Measurements from ENCODE around the gene TTC12.

The TTC12 gene, protein sequence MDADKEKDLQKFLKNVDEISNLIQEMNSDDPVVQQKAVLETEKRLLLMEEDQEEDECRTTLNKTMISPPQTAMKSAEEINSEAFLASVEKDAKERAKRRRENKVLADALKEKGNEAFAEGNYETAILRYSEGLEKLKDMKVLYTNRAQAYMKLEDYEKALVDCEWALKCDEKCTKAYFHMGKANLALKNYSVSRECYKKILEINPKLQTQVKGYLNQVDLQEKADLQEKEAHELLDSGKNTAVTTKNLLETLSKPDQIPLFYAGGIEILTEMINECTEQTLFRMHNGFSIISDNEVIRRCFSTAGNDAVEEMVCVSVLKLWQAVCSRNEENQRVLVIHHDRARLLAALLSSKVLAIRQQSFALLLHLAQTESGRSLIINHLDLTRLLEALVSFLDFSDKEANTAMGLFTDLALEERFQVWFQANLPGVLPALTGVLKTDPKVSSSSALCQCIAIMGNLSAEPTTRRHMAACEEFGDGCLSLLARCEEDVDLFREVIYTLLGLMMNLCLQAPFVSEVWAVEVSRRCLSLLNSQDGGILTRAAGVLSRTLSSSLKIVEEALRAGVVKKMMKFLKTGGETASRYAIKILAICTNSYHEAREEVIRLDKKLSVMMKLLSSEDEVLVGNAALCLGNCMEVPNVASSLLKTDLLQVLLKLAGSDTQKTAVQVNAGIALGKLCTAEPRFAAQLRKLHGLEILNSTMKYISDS

DNA sequence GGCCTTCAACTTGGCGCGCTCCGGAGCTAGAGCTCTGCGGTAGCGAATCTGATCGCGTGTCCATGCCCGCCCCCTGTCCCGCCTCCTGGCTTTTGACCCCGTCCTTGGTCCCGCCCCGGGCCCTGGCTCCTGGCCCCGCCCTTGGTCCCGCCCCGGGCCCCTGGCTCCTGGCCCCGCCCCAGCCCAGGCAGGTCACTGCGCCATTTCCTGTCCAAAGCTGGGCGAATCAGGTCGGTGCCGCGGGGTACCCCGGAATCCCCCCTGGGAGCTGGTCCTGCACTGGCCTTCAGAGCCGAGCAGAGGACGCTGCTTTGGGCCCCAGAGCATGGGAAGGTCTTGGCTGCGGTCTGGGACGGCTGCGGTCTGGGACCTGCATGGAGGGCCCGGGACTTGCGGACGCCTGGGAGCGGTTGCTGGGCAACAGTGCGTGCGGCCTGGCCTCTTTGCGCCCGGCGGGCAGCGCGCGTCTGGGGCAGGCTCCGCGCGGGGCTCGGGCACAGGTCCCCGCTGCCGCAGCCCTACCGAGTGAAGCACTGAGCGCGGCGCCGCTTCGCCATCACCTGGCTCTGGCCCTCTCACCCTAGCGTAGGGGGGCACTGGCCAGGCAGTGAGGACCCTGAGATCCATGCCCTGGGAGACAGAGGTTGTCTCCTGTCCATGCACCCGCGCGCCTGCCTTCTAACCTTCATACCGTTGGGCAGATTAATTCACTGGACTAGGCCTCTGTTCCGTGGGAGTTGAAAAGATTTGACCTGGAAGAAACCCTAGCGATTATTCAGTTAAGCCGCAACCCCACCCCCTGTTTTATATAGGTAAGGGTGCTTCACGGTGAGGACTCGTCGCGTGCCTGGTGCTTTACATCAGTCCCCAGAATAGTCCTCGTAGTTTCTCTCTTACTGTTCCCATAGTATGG, at the start of gene TTC12:
Gene TTC12, plus strand, starts transcription at position 195 of the 913 bp plus-strand sequence. CDS start 1,675 bp downstream, outside the sequence.
- peak; percentile 84 for FAIRE-seq
- peak; percentile 73 for DNase-seq (ENCODE audit: insufficient read length, low spot score)

DNA sequence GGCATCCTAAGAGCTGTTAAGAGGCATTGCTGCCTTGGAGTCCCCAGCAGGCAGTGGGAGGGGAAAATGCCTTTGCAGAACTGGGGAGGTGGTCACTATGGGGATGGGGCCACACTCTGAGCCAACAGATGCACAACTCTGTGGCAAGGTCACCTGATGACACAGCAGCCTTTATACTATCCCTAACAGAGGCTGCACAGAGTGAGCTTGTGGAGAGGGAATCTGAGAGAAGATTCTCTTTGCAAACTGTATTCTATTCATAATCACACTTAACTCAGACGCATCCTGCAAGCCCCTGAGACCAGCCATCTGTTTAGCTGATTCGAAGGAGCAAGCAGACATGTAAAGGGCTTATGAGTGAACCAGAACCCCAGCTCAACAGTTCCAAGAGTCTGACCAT, 49.0 kb upstream of the TTC12 start:
- FAIRE-seq = no peak

DNA sequence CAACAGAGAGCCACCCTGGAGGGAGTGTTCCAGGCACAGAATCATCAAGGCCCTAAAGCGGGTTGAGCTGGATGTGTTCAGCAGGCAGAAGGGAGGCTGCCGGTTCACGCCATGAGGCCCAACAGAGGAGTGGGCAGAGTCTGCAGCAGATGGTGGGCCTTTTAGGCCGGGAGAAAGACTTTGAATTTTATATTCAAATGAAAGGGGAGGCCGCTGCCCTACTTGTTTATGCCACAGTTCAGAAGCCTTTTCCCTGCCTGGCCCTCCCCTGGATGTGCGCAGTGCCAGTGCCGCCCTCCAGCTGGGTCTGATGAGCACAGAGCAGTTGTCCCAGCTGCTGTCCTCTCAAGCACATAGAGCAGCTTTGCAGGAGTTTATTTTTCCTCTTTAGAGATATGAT, 46.9 kb upstream of the TTC12 start:
- FAIRE-seq (no peak), DNase-seq (ENCODE audit: insufficient read length, low spot score) (no peak)

More for the DNA sequence above, 49.0 kb upstream of the TTC12 start:
- DNase-seq (ENCODE audit: insufficient read length, low spot score) = no peak

DNA sequence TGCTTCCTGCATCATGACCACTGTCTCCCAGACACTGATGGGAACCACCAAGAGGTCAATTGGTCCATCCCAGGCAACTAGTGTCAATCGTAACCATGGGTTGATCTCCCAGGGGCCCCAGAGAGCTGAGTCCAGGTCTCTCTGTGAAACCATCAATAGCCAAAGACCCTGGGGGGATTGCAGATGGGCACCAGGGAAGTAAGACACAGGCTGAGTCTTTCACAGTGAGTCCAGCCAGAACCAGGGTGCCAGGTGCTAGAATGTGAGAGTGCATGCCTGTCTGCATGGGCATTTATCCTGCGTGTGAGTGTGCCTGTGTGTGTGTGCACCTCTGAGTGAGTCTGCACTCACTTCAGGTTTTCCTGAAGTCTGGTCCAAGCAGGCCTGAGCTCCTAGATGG, 45.3 kb upstream of the TTC12 start:
- FAIRE-seq (no peak), DNase-seq (ENCODE audit: insufficient read length, low spot score) (no peak)

DNA sequence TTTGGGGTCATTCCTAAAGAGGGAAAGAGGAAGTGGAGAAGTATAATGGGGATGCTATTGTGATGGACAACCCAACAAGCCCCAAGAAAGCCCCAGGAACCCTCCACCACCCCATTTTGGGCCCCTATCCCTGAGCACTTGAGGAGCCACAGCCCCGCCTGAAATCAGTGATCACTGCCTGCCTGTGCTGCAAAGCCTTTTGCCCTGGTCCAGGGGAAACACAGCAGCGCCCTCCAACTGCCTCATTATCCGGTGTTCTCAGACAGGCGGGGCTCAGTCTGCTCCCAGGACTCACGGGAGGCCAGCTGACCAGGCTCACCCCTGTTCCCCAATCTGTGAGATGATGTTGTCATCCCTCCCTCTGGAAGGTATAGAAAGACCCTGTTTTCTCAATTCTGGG, 44.7 kb upstream of the TTC12 start:
- FAIRE-seq = no peak

DNA sequence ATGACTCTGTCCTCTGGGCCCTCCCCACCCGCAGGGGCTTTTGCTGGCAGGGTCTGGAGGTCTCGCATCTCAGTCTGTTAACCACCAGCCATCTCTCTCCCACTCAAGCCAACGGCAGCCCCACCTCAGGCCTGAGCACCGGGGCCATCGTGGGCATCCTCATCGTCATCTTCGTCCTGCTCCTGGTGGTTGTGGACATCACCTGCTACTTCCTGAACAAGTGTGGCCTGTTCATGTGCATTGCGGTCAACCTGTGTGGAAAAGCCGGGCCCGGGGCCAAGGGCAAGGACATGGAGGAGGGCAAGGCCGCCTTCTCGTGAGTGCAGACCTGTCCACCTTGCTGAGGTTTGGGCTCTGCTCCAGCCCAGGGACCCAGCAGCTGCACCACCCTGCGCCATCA, 44.3 kb upstream of the TTC12 start:
- no peak for FAIRE-seq
- DNase-seq (ENCODE audit: insufficient read length, low spot score) = no peak

More for the DNA sequence above, 44.7 kb upstream of the TTC12 start:
- DNase-seq (ENCODE audit: insufficient read length, low spot score) = no peak

DNA sequence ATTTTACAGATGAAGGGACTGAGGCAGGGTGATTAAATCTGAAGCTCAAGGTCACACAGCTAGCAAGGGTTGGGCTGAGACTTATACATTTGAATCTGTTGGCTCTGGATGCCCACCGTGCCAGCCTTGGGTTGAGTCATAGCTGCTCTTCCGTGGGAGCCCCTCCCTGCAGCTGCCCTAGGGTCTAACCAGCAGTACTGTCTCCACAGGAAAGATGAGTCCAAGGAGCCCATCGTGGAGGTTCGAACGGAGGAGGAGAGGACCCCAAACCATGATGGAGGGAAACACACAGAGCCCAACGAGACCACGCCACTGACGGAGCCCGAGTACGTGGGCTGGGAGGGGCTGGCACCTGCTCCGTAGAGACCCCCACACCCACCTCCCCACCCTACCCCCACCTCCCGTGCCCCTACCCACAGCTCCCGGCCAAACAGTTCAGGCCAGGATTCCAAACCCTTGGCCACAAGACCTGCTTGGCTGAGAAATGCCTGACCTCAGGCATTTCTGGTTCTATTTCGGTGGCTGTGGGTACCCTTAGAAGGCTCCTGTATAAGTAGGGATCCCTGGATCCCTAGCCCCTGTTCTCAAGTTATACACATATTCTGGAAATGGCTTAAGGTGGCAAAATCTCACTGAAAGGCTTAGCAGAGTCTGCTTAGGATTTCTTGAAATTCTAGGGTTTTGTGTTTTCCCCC, 42.7 kb upstream of the TTC12 start:
- no peak for FAIRE-seq

DNA sequence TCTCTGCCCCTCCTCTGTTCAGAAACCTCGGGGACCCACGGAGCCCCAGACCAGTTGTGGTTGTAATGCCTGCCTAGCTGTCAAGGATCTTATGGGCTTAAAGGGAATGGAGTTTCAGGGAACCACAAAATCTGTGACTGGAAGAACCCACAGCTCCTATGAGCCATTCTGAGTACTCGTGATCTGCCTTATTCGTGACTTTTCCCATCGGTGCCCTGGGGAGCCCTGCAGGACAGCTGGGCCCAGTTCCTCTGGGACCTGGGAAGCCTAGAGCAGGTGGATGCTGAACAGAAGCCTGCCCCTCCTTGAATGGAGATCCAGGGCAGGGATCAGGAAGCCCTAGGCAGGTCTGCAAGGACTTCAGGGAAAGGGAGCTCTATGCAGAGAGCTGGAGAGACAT, 42.1 kb upstream of the TTC12 start:
- DNase-seq (ENCODE audit: insufficient read length, low spot score) (no peak), FAIRE-seq (no peak)

More for the DNA sequence above, 42.7 kb upstream of the TTC12 start:
- DNase-seq (ENCODE audit: insufficient read length, low spot score) = no peak

DNA sequence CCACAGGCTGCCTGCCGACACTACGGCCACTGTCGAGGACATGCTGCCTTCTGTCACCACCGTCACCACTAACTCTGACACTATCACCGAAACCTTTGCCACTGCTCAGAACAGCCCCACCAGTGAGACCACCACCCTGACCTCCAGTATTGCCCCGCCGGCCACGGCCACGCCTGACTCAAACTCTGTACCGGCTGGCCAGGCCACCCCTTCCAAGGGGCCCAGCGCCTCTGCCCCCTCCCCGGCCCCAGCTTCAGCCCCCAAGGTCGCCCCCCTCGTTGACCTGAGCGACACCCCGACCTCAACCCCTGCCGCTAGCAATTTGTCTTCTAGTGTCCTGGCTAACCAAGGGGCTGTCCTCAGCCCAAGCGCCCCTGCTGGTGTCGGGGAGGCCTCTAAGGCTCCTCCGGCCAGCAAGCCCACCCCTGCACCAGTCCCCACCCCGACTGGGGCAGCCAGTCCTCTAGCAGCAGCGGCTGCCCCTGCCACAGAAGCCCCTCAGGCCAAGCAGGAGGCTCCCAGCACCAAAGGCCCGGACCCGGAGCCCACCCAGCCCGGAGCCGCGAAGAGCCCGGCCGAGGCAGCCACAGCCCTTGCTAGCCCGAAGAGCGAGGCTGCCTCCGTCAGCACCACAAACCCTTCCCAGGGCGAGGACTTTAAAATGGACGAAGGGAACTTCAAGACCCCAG, 41.3 kb upstream of the TTC12 start:
- DNase-seq (ENCODE audit: insufficient read length, low spot score) (no peak), FAIRE-seq (no peak)

DNA sequence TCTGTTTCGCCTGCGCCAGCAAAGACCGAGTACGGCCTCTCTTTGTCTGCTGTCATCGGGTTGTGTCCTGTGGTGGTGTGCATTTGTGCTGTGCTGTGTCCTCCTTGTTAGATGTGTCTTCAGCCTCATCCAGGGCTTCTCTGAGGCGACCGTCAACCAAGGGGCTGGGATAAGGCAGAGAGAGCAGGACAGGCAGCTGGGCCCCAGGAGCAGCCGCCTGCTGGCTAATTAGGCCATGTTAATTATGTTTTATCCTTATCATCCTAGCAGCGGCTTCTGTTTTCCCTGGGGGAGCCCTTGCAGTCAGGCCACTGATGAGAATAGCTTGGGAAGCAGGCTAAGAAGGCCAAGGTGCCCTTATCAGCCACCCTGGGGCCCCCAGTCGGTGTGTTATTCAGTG, 40.7 kb upstream of the TTC12 start:
- FAIRE-seq (no peak), DNase-seq (ENCODE audit: insufficient read length, low spot score) (no peak)

DNA sequence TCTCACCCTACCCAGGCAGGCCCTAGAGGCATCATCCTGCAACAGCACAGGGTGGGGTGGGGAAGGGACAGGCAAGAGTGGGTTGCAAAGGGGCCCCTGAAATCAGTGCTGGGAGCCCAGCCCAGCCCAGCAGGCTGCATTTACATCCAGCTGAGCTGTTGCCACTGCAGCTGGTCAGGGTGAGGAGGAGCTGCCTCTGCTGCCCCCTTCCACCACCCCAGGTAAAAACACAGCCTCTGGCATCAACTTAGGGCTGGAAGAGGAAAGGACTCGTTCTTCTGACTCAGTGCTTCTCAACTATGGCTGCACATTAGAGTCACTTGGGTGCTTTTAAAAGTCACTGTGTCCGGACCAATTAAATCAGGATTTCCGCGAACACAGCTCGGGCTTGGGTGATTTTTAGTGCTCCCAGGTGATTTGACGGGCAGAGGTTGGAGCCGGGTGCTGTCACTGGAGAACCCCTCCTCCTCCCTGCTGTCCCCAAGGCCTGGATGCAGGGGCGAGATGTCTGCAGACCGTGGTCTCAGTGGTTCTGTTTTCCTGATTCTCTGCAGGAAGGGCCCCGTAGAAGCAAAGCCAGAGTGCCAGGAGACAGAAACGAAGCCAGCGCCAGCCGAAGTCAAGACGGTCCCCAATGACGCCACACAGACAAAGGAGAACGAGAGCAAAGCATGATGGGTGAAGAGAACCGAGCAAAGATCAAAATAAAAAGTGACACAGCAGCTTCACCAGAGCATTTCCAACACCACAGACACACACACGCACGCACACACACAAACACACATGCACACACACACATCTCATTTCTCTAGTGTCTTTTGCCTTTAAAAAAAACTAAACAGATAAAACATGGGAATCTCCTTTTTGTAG, 39.4 kb upstream of the TTC12 start:
- FAIRE-seq = no peak
- DNase-seq (ENCODE audit: insufficient read length, low spot score) = no peak

DNA sequence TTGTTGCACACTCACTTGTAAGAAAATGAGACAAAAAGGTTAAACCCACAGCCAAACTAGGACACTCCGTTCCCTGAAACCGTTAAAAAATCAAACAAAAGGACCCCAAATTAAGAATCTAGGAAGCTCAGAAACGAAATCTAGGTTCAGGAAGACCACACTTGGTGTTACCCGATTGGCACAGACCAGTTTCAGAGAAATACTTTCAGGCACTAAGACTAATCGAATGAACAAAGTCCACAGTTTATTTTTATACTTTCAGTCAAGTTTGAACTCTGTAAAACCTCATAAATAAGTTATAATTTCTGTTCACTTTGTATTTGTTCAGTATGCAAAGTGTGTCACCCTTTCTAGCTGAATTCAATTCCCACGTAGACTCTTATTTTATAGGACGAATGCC, 38.8 kb upstream of the TTC12 start:
- FAIRE-seq (no peak), DNase-seq (ENCODE audit: insufficient read length, low spot score) (no peak)

DNA sequence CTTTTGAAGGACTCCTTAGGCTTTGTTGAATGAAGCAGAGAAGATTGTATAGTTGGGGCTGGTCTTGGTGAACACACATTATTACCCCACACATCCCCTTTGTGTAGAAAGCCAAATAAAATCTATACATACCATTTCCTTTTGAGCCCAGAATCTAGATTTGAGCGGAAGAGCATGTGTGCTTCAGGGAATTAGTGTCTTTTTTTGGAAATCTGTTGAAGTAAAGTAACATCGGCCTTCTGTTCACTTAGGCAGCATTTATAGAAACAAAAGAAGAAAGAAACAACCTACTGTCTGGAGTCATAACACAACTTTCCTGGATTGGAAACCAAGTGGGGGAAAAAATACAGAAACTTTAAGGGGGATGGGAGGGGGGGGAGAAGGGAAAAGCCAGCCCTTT, 37.9 kb upstream of the TTC12 start:
- FAIRE-seq = no peak
- no peak for DNase-seq (ENCODE audit: insufficient read length, low spot score)

DNA sequence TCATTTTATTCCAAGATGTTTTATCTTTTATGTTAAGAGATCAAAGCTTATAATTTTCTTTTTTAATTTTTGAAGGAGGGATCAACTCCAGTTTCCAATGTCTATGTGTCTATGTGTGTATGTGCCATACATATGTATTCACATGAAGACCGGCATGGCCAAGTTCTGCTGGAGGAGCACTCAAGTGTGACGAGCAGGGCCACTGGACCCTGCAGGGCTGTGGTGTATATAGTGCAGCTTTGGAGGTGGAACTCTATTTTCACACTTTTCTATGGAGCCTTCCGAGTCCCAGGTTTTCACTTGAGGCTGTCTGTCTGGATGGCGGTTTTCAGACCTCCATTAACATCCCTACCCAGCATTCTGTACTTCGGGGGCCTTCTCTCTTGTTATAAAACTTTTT, 36.5 kb upstream of the TTC12 start:
- FAIRE-seq (no peak), DNase-seq (ENCODE audit: insufficient read length, low spot score) (no peak)

DNA sequence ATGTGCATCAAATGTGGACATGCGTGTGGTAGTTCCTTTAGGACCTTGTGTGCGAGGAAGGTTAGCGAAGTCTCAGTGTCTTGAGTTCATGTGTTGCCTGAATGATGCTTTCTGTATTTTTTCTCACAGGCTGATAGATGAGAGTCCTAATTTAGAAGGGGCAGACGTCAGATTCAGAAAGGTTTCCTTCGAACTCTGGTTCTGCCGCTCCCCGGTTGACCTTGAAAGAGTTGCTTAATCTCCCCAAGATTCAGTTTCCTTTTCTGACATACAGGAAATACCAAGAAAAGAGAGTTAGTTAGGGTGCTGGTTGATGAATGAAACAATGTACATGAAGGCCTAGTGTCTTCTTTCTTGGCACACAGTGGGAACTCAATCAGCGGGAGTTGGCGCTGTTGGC, 35.9 kb upstream of the TTC12 start:
- no peak for FAIRE-seq
- no peak for DNase-seq (ENCODE audit: insufficient read length, low spot score)

DNA sequence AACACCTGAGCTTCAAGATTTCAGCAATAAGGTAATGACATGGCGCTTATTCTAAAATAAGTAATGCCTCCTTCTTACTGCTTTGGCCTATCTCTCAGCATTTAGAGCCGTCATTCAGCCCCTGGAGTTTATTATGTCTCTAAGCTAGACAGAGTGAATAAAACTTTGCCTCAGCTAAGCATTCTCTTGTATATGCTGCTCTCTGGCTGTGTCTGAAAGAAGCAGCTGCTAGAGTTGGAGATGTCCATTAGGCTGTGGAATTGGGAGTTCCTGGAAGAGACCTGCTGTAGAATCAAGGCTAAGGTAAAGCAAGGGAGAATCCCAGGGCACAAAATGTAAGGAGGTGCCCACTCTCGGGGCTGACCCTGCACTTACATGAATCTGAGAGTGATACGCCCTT, 35.5 kb upstream of the TTC12 start:
- no peak for FAIRE-seq
- no peak for DNase-seq (ENCODE audit: insufficient read length, low spot score)

DNA sequence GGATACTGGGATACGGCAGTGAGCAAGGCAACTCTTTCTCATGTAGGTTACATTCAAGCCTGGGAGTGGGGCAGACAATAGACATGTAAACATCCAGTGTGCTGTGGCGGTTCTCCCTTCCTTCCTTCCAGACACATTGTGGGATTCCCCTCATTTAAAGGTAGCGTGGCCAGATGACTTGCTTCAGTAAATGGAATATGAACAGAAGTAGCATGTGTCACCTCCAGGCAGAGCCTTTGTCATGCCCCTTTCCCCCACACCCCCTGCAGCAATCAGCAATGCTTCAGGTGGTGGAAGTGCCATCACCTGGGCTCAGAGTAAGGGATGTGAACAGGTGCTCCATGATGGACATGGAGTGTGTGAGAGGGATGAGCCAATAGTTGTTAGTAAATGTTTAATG, 34.8 kb upstream of the TTC12 start:
- DNase-seq (ENCODE audit: insufficient read length, low spot score) = no peak
- FAIRE-seq = no peak

DNA sequence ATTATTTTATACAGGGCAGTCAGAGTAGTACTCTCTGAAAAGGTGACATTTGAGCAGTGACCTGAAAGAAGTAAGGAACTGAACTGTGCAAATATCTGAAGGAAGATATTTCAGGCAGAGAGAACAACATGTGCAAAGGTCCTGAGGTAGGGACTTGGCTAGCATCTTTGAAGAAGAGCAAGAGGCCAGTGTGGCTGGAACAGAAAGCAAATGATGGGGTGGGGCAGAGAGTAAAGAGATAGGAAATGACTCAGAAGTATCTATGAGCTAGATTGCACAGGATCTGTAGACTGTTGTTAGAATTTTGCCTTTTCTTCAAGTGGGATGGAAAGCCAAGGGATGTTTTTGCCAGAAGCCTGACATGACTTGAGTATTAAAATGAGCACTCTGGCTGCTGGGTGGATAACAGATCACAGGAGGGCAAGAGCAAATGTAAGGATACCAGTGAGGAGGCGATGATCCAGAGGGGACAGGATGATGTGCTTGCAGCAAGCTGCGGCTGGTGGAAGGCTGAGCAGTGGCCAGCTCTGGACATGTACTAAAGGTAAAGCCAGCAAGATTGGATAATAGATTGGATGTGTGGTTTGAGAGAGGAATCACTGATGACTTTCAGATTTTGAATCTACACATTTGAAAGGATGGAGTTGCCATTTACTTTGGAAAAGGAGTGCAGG, 33.2 kb upstream of the TTC12 start:
- DNase-seq (ENCODE audit: insufficient read length, low spot score) (no peak), FAIRE-seq (no peak)
